GM18867 (cell line): ENCODE data around the gene HPX.
"Not testable (repeated sequence)": the region's sequence is repeated elsewhere in the genome, so short reads cannot be mapped to it uniquely, and the experiment has no call there.

Experiments
- ATAC-seq: cut with Tn5 transposase; IDR thresholded peaks from one replicate; pipeline ENCODE4 v1.9.1; 2021; ENCODE audit warnings: mild to moderate bottlenecking, moderate library complexity; ENCODE audit not compliant: unreplicated experiment

Gene HPX

DNA sequence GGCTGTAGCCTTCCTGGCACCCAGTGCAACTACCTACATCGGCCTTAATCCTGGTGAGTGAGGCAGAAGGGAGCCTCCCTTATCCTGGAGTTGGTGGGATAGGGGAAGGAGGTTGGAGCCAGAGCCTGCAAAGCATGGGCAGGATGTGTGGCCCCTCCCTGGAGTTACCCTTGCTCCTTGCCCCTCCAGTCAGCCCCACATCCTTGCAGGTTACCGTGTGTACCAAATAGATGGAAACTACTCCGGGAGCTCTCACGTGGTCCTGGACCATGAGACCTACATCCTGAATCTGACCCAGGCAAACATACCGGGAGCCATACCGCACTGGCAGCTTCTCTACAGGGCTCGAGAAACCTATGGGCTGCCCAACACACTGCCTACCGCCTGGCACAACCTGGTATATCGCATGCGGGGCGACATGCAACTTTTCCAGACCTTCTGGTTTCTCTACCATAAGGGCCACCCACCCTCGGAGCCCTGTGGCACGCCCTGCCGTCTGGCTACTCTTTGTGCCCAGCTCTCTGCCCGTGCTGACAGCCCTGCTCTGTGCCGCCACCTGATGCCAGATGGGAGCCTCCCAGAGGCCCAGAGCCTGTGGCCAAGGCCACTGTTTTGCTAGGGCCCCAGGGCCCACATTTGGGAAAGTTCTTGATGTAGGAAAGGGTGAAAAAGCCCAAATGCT lies 46.7 kb downstream of the HPX start:
- no peak for ATAC-seq

- not testable (repeated sequence) for ATAC-seq
Measured at GRCh38 chr11:6392251-6392650, 48.5 kb downstream of the HPX start.

DNA sequence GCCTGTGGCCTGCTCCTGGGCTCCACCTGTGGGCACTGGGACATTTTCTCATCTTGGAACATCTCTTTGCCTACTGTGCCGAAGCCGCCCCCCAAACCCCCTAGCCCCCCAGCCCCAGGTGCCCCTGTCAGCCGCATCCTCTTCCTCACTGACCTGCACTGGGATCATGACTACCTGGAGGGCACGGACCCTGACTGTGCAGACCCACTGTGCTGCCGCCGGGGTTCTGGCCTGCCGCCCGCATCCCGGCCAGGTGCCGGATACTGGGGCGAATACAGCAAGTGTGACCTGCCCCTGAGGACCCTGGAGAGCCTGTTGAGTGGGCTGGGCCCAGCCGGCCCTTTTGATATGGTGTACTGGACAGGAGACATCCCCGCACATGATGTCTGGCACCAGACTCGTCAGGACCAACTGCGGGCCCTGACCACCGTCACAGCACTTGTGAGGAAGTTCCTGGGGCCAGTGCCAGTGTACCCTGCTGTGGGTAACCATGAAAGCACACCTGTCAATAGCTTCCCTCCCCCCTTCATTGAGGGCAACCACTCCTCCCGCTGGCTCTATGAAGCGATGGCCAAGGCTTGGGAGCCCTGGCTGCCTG lies 49.2 kb downstream of the HPX start:
- no peak for ATAC-seq

- ATAC-seq: no peak
Measured at GRCh38 chr11:6390718-6391469, 49.9 kb downstream of the HPX start.

DNA sequence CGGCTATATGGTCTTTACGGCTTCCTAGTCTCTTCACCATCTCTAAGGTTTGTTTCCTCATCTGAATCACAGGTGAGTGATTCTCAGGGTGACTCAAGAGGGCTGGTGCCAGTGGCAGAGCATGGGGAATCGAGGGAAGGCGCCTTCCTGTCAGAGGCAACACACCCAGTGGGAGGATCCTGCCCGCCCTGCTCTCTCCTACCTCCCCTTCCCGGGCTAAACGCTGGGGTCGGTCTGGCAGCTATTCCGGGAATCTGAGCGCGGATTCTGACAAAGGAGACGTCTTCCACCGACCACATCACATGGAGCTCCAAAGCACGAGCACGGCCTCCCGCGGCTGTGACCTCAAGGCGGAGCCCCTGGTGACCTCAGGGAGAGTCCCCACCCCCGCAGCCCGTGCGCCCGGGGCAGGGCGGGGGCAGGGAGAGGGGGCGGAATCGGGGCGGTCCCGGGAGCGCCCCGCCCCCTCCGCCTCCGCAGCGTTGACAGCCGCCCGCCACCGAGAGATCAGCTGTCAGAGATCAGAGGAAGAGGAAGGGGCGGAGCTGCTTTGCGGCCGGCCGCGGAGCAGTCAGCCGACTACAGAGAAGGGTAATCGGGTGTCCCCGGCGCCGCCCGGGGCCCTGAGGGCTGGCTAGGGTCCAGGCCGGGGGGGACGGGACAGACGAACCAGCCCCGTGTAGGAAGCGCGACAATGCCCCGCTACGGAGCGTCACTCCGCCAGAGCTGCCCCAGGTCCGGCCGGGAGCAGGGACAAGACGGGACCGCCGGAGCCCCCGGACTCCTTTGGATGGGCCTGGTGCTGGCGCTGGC lies 50.7 kb downstream of the HPX start, which contains the start of gene SMPD1:
TSS of gene SMPD1 (plus strand) at position 570 of the 813 bp plus-strand sequence. CDS start at position 695, 125 bp downstream.
- peak; percentile 96 for ATAC-seq

DNA sequence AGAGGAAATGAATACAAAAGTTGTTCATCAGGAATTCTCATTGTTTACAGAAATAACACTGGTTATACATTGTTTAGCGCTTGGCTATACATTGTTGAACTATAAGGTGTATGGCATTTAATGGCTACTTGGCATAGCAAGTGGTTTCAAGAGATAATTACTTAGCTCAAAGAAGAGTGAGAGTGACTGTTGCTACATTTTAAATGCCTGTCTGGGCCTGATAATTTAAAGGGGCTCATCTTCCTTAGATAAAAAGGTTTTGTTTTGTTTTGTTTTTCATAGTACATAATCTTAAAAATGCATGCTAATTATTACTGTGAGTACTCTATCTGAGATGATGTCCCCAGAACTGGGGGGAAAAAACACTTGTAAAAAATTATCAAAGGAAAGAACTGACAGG lies 52.0 kb downstream of the HPX start:
- no peak for ATAC-seq

DNA sequence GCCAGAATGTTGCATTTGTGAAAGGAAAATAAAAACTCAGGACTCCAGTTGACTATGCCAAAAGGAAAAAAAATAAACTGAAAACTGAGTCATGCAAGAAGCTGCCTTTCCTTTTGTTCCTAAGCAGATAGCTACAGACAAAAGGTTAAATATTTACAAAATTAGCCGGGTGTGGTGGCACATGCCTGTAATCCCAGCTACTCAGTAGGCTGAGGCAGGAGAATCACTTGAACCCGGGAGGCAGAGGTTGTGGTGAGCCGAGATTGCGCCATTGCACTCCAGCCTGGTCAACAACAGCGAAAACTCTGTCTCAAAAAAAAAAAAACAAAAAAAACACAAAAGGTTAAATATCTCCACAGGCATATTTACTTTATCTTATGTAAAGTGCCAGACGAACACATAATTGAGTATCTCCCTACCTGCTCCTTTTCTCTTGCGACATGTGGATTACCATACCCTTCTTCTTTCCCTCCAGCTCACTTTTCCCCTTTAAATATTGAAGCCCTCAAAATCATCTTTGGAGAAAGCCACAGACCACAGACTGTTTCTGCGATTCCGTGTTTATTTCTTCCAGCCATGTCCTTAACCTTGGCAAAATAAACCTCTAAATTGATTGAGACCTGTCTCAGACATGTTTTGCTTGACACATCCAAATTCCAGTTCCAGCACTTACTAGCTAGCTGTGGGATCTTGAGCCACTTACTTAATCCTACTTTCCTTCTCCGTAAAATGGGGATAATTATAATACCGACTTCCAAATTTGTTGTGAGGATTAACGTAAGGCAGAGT lies 52.8 kb downstream of the HPX start:
- no peak for ATAC-seq

DNA sequence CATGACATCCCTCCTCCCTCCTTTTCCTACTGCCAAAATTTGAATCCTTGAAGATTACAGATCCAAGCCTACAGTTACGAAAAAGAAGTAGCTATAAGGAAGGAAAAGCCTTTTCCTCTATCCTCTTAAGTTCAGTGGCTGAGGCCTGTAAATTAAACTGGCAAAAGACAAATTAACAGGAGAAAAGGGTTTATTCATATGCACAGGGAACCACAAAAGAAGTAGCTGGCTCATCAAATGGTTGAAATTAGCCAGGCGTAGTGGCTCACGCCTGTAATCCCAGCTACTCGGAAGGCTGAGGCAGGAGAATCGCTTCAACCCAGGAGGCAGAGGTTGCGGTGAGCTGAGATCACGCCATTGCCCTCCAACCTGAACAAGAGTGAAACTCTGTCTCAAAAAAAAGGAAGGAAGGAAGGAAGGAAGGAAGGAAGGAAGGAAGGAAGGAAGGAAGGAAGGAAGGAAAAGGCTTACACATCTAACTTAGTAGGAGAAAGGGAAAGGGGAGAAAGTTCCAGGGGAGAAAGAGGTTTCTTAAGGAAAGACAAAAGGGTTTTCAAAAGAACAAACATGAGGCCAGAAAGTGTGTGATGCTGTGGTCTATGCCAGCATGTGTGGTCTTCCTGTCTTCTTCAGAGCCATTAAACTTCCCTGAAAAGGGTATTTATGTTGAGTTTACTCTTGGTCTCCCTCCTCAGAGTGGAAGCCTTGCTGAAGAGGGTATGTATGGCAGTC lies 55.6 kb downstream of the HPX start:
- no peak for ATAC-seq
